ENCODE measurements around the gene GPR26.
"Not testable (repeated sequence)": the region's sequence is repeated elsewhere in the genome, so short reads cannot be mapped to it uniquely, and the experiment has no call there.

GPR26 gene

GRCh38 chr10:123715546-123715945 lies 49.4 kb downstream of the GPR26 start:
- DNase-seq = no peak

GRCh38 chr10:123717336-123717735 lies 51.2 kb downstream of the GPR26 start:
- DNase-seq = no peak

DNA sequence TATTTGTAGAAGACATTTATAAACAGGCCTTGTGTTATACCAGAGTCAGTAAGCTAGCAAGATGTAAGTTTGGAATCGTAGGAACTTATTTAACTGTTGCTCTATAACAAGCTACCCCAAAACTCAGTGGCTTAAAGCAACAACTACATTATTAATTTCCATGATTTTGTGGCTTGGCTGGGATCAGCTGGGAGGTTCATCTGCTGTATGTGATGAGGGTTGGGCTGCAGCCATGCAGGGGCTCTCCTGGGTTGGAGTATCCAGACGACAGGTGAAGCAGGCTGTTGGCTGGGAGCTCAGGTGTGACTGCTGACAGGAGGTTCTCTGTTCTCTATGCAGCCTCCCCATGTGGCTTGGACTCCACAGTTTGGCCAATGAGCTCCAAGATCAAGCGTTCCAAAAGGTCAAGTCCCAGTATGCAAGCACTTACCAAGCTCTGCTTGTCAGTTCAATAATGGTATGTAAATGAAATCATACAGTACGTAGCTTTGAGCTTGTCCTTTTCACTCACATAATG lies 52.4 kb downstream of the GPR26 start:
- DNase-seq = no peak

DNA sequence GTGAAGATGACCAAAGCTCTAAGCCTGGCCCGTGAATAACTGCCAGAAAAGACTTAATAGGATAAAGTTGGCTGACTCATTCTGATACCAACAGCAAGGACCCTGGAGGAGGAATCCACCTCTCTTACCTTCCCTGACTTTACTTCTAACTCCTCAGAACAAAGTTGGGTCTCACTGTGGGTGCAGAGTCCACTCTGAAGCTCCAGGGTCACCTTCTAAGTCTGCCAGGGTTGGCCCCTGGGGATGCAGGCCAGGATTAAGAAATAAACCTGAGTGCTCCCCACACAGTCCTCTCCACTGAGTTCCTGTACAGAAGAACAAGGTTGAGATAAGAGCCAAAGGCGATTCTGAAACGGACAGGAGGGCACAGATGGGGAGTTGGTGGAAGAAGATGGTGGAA lies 54.4 kb downstream of the GPR26 start:
- DNase-seq = no peak

- DNase-seq = no peak
Measured at GRCh38 chr10:123721441-123722049, 55.4 kb downstream of the GPR26 start.

DNA sequence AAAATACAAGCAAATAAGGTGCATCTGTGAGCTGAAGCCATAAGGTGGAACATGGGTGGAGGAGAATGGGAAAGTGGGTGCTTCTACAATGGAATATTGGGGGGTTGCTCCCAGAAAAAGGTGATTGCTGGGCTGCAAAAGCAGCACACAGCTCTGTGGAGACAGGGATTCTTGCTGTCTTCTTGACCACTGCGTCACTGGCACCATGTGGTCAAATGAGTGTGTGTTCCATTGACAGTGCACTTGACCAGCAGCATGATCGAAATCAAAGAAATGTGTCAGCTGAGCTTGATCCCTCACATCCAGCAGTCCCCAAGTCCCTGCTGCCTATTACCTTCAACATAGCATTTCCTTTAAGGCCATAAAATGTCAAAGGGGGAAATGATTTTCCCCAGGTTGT lies 56.2 kb downstream of the GPR26 start:
- DNase-seq = no peak

- no peak for DNase-seq
Measured at GRCh38 chr10:123724747-123725146, 58.6 kb downstream of the GPR26 start.

DNA sequence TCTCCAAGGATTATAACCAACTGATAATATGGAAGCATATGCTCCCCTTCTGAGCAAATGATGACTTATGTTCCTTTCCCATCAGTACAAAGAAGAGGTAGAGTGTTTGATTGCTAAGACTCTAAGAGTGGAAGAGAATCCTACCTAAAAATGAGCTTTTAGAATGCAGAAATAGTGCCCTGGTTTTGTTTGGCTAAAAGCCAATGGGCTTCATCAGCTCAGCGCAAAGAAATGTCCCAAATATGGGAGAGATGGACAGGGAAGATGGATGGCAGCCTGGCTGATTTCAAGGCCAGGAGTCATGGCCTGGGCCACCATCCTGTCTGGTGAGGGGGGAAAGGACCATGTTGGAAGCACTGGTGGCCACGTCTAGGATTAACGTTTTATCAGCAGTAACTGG lies 60.2 kb downstream of the GPR26 start:
- no peak for DNase-seq

DNA sequence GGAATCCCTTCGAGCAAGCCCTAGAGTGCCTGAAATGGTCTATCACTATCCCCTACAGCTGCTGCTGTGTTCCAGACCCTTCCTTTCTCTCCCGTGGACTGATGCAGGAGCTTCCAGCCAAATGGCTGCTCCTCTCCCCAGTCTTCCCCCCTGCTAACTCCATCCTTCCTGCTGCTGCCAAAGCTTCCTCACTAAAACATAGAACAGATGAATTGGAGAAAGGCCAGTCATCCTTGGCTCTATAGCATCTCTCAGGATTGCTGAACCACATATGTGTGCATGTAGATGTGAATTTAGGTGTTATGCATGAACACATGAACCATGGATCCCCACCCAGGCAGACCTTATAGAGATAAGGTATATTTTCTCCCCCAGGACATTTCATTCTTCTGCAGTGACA lies 60.7 kb downstream of the GPR26 start:
- DNase-seq = no peak

DNA sequence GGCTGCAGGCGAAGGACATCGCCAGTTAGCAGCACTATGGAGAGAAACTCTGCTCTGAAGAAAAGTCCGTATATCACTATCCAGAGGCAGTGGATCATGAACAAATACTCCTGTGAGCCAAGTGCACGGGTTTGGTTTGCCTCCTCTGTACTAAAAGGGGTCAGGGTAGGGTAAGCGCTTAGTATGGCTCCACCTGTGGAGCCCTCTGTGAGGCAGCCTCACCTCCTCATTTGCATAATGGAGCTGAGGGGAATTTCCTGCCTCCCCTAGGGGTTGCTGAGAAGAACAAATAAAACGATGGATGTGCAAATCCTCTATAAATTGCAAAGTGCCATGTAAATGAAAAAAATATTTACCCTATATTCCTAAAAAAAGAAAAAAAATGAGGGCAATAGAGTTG lies 63.4 kb downstream of the GPR26 start:
- DNase-seq = no peak

DNA sequence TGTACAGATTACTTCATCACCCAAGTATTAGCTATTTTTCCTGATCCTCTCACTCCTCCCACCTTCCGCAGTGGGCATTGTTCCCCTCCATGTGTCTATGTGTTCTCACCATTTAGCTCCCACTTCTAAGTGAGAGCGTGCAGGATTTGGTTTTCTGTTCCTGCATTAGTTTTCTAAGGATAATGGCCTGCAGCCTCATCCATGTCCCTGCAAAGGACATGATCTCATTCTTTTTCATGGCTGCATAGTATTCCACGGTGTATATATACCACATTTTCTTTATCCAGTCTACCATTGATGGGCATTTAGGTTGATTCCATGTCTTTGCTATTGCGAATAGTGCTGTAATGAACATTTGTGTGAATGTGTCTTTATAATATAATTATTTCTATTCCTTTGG lies 70.8 kb downstream of the GPR26 start:
- DNase-seq = not testable (repeated sequence)

- DNase-seq = no peak
Measured at GRCh38 chr10:123741146-123741545, 75.0 kb downstream of the GPR26 start.

- no peak for DNase-seq
Measured at GRCh38 chr10:123741711-123742110, 75.6 kb downstream of the GPR26 start.

DNA sequence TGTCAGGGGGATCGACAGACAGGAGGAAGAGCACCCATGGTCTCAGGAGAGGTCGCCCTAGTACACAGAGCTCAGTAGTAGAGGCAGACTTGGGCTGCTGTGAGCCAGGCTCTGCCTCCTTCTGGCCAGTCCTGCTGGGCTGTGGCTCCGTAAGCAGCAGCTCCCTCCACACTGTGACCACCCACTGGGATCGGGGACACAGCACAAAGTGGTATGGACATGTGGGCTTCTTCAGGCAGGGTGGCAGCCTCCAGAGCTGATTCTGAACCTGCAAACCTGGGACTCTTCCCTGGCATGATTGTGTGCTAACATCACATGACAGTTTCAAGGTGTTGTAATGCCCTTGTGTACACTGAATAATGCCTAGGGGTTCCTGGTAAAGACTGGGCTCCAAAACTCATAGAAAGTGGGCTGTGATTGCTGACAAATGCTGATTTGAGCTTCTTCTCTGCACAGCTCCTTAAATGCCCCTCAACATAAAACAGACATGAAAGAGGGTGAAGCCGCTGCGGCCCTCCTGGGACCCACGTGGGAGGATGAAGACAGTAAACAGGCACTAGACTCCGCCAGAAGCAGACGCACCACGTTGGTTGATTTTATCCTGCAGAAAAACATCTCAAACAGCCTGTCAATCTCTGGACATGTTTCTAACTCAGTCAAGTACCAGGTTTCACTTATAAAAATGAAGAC lies 76.7 kb downstream of the GPR26 start:
- DNase-seq = no peak

DNA sequence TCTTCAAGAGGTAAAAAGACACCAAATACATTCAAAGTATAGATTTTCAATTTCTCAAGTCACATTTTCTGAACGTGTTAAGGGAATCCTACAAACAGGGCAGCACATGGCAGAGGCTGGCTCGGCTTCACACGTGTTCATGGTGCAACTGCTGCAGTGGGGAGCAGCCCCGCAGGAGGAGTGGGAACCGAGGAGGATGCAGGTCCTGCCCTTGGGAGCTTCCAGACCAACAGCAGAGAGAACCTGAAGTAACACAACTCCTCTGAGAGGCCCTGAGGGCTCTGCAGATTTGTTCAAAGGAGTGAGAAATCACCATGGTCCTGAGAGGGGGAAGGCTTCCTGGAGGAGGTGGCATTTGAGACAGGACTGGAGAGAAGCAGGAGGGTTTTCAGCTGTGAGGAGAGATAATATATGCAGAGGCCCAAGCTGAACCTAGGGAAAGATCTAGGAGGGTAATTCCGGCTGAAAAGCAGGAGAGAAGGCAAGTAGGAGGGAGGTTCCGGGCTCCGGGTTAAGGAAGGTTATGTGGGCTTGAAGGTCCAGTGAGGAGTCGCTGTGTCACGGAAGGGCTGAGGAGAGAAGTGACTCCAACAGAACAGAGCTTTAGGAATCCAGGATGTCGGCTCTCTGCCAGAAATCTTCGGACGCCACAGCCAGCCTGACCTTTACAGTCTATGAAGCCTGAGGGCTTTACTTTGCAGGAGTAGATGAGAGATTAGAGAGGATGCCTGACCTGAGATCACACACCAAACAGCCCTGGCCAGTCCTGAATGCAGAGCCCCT lies 77.5 kb downstream of the GPR26 start:
- DNase-seq = no peak

DNA sequence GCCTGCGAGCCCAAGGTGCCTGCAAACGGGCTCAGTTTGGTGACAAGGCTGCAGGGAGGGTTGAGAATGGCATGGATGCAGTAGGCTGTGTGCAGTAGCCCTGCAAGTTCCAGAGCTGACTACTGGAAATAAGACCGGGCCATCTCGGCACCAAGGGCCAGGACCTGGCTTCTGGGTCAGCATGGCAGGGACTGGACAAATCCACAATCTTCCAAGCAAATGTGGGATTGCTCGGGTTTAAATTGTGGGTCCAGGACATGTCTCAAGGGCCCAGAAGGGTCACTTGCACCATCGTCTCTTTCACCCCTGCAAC lies 78.0 kb downstream of the GPR26 start:
- DNase-seq = no peak

Data from fibroblast of skin of abdomen (primary cell).